HuH-7 (cell line): ENCODE results near the gene CTBP2.

Source experiments
- DNase-seq: peaks from one replicate; pipeline ENCODE4 v3.0.0; 2011; ENCODE audit warnings: low spot score

The CTBP2 gene

DNA sequence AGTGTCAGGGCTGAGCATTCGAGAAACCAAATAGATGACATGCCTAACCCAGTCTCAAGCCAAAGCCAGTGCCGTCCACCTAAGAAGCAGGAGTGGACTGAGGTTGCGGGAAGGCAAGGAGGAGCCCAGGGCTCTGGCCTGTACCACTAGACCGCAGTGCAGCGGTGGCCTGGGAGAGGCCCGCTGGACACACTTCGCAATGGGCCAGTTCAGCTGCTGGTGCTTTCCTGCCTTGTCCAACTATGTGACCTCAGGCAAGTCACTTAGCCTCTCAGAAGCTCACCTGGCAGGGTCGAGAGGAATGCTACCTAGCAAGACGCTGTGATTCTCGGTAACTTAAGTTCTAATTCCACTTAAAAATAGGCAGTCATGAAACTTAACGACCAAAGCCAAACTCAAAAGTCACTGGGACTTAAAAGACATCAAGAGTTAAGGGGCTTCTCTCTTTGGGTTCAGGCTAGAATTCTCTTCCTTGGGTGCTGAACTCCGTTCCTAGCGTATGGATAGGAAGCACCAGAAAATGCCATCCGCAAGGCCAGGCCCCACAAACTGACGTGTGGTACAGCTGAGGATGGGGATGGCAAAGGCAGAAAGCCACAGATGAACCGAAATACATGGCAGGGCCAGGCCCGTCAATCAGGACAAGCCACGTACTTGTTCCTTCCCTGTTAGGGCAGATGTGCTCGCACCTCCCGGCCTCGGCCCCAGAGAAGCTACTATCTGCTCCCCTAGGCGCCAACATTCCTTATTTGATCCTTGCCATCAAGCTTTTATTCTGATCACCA is 34.2 kb downstream of the CTBP2 start:
- DNase-seq: no peak

DNA sequence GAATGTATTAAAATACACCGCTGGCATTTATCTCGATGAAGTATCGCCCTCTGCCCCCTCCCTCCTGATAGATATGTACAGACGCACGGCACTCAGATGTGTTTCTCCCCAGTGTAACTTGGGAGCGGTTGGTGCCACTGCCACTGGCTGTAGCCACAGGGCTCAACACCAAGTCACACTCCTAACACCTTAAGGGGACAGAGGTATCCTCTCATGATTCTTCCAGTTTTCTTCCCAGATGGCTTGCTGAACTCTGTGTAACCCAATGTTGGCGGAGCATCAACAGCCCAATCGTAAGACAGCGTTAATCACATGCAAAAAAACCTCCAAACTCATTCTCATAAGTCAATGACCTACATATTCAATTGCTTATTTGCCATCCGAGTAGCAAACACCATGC is 35.5 kb downstream of the CTBP2 start:
- DNase-seq: no peak

DNA sequence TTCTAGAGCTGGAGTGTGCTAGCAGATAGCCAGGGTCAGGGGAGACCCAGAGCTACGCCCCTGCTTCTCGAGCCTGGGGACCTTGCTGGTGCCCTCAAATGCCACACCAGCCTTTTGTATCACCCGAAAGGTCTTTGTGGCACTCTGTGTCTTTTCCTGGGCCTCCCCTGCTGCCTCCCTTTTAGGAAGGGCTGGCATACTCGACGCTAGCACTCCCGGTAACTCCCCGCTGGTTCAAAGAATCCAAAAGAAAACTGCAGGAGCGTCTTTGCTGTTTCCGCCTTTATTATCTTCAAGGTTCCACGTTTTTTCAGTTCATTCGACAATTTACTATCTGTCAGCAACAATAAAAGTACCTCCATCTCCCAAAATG is 36.3 kb downstream of the CTBP2 start:
- no peak for DNase-seq

DNA sequence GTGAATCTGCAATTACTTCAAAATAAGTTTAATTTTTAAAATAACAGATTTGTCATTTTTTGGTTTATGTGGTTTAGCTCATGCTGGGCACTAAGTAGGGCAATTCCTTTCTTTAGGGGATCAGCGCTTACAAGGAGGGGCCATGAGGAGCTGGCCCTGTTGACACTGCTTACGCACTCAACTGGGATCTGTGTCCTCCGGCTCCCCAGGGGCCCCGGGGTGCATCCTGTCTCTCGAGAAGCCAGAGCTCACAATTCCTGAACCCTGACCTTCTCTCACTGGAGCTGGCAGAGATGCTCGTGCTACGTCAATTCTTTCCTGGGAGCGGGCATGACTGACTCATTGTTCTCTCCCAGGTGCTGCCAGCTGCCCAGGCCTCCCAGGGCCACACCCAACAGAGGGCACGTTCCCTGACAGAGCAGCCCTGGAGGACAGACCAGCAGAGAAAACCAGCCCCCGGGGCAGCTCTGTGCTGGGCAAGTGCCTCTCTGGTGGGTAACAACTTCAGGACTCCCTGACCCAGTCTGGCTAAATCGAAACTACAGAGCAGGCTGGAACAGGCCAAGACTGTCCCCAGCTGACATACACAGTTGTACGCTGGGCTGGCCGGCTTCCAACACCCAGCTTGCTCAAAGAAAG is 36.8 kb downstream of the CTBP2 start:
- no peak for DNase-seq

DNA sequence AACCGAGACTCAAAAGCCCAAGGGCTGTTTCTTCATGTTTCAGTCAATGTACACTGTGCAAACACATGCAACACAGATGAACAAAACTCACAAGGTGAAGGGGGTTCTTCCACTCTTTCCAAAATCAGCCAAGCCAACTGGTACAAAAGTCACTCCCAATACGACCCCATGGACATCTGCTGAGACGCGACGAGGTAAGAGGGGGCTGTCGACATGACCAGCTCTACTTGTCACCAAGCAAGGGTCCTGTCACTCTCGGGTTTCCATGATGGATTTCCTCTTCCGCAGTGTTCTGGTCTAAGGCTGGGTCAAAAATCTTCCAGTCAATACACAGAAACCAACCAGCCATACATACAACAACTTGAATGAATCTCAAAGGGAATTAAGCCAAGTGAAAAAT is 37.8 kb downstream of the CTBP2 start:
- no peak for DNase-seq

DNA sequence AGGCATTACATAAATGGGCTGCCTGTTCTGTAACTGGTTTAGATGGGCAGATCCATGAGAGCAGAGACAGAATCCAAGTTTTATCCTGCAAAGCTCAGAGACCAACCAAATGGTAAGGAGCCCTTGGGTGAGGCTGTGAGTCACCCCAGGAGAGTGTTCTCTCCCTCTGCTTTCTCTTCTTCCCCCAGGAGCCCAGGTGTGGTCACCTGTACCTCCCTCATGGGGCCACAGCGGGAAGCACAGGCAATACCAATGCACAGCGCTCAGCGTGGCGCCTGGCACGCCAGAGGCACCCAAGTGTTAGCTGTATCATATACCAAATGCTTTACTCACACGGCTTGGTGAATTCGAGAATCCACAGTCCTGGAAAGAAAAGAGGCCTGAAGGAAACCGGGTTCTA is 39.4 kb downstream of the CTBP2 start:
- DNase-seq: no peak

DNA sequence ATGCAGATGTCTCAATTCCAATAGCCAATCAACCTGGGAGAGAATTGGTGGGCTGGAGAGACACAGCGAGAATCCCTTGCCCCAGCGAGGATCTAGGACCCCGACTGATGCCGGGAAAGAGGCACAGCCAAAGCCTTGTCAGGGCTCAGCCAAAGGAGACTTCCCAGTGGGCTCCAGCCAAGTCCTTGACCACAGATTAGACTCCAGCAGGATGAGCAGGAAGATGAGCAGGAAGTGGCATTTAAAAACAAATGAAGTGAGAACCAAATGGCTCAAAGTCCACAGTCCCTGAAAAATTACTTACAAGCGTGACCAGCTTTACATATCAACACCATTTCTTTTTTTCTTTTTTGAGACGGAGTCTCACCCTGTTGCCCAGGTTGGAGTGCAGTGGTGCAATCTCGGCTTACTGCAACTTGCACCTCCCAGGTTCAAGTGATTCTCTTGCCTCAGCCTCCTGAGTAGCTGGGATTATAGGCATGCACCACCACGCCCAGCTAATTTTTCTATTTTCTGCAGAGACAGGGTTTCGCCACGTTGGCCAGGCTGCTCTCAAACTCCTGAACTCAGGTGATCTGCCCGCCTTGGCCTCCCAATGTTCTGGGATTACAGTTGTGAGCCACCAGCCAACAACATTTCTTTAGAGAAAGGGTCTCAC is 40.2 kb downstream of the CTBP2 start:
- no peak for DNase-seq

DNA sequence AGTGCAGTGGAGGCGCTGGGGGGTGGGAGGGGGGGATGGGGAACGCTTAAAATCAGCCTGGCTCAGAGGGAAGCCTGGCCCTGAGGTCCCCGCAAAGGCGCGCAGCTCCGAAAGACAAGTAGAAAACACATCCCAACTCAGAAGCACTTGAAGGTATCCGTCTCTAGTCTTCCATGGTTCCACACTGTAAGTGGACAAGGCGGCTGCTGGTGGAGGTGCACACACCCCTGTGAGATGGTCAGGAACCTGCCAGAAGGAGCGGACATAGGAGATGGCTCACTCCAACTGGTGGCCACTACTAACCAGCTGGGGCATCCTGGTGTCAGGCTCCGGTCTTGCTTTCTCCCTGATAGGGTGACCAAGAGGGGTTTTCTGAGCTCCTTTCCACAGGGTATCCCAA is 41.7 kb downstream of the CTBP2 start:
- DNase-seq: no peak

DNA sequence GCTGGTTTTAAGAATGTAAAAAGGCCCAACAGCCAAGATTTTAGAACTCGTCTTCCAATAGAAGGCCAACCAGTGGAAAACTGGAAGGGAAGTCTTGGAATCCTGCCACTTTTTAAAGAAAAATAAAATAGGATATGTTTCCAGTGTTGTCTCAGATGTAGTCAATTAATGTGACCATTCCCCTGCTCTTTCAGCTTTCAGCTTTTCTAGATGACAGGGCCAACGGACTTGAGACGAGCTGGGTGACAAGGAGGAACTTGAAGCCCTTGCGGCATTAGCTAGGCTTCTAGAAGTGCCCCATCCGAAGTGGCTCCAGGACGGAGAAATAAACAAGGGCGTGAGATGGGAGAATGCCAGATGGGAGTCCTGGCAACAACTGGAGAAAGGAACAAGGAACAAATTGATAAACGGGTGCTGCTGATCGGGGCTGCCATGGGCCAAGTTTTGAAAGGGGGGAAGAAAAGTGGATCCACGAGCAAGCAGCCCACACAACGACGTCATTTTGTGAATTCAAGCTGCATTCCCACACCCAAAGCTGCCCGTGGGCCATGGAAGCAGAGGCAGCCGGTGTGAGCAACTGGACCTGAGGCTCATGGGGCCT is 42.3 kb downstream of the CTBP2 start:
- DNase-seq: no peak

DNA sequence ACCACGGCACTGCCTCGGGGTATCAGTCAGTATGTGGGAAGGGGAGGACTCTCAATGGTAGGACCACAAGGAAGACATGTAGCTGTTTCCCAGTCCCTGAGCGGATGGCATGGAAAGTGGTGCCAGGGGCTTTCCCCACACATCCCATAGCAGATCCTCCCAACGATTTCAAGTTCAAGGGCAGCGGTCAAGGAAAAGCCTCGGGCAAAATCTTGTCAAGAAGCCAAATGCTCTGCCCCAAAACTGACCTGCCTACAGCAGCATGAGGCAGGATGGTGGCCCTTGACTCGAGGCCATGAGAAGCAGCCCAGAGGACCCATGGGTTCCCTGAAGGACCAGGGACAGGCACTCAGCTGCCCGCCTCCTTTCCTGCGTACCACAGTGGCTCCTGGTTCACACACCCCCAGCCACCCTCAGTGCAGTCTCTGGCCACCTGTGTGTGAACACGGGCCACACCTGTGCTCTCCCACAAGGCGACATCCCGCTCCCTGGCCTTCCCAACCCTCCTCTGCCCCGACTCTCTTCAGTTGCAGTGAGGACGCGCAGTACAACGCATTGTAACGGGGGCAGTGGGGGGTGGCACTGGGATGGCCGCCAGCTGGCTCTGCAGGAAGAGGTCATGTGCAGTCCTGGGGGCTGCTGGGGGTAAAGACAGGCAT is 43.6 kb downstream of the CTBP2 start:
- DNase-seq: no peak

DNA sequence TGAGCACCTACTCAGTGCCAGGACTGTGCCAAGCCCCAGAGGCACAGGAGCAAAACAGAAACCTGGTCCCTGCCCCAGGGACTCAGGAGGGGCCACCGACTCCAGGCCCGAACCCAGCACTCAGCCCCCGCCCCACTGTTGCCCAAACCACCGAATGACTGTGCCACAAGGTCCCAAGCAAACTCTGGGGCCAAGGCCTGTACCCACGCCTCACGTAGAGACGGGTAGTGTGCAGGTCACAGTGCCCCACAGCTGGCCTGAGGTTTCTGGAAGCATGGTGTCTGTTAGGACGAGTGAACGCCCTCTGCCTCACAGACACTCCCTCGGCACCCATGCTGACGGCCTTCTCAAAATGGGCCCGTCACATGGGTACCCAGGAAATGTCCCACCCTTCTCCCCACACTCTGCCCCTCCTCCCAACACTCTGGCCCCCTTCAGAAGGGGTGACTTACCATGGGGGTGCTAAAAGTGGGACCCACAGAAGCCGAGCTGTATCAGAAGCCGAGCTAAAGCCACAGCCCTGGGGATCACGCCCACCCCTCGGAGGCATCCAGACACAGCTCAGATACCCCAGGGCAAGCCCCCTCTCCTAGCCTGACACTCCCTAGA is 44.2 kb downstream of the CTBP2 start:
- DNase-seq: no peak

DNA sequence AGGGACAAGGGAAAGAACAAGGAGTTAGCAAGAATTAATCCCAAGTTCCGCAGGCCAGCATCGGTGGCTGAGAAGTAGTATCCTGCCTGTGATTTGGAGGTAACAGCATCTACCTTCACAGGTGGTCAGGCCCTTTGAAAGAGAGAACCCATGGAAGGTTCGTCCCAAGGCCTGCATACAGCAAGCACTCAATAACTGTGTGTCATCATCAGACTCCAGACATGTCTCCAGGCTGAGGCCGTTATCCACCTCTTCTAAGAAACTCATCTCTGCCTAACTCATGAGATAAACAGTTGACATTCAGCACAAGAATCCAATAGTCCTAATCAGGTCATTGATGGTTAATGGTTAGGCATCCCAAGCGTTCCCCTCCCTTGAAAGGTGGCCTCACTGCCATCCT is 45.0 kb downstream of the CTBP2 start:
- no peak for DNase-seq

DNA sequence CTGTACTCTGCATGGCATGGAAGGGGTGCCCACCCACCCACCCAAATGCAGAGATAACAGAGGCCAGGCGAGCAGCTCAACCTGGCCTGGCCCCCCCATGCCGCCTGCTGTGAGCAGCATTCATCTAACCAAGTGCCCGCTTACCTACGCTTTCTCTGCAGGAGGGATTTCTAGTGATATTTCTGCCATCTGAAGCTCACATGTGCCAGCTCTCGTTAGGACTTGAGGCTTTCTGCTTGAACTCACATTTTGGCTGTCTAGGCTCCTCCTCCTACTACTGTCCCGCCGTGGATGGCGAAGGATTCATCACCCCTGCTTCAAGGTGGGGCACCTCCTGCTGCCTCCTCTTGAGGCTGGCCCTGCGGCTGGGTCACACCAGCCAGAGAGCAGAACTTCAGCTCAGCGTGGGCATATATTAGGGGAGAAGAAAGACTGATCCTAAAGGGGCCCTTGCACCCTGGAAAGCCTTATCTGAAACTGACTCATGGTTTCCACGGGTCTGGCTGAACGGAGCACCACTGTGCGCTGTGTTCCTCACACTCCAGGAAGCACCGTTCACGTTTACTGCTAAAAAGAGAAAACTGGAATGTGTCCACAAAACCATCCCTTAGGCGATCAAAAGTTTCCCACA is 45.5 kb downstream of the CTBP2 start:
- DNase-seq: no peak

DNA sequence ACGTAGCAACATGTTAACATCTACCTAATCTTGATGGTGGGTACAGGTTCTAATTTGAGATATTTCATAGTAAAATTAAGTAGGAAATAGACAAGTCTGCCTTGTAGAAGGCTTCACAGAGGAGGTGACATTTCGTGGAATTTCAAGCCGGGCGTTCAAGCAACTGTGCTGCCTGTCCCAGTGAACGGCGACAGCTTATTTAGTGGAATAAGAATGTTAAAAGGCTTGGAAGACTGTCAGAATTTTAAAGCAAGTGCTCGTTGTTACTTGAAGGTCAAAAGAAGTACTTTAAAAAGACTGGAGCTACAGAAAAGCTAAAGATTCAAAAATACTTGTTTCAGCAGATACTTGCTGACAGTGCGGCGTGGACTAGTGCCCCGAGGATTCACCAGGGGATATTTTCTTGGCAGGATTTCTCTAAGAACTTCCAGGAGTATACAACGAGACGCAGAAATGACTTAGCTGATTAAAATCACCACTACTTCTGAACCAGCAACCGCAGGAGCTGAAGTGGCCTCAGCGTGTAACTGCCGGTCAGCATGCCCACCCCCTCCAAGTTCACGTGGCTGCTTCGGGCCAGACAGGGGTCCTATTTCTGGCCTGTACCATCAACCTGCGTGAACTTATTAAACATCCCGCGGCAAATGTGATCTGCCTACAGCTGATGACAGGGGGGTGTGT is 46.5 kb downstream of the CTBP2 start:
- no peak for DNase-seq

DNA sequence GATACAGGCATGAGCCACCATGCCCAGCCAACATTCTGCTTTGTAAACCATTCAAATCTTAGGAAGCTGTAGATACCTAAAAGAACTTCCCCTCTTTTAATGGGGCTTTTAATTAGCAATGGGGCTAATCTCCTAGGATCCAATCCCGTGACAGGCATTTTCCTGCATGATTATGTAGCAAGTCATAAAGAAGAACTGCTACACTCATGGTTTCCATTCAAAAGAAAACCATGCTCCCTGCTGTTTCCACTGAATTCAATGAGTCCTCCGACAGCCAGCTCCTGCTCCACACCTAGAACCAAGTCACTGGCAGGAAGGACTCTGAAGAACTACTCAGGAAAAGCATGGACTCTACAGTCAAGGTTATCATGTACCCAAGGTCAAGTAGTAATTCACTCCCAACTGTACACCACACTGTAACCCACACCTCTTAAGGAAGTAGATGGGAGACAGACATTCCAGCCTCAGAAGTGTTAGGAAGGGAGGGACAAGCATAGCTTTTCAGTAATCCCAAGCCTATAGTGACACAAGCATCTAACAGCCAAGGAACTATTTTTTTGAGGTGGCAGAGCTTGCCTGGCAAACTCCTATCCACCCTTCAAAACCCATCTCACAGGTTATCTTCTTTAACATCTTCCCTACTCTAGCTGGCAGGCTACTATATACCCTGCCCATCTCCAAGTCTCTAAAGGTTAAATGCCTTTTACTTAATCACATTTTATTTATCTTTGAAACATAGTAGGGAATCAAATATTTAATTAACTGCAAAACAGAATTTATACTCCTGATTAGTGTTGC is 47.5 kb downstream of the CTBP2 start:
- no peak for DNase-seq

DNA sequence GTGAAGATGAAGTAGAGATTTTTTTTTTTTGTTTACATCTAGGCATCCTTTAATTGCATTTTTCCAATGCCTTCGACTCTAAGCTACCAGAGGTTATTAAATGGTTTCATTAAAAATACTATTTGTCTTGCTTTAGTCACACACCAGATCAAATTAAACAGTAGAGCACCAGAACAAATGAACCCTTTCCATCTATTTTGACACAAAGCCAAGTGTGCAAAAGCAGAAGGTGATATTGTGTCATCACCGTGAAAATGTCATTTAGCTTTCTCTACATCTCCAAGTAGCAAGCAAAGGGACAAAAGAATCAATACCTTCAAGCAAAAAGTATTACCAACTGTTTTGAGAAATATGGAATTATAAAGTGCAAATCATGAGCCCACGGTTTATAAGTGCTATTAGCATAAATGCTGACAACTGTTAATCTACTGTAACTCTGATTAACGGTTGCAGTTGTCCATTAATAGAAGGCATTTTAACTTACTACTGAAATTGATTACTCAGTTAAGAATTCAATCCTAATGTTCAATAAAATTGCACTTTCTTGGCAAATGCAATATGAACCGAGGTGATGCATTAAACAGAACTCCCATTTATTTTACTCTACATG is 49.1 kb downstream of the CTBP2 start:
- no peak for DNase-seq

DNA sequence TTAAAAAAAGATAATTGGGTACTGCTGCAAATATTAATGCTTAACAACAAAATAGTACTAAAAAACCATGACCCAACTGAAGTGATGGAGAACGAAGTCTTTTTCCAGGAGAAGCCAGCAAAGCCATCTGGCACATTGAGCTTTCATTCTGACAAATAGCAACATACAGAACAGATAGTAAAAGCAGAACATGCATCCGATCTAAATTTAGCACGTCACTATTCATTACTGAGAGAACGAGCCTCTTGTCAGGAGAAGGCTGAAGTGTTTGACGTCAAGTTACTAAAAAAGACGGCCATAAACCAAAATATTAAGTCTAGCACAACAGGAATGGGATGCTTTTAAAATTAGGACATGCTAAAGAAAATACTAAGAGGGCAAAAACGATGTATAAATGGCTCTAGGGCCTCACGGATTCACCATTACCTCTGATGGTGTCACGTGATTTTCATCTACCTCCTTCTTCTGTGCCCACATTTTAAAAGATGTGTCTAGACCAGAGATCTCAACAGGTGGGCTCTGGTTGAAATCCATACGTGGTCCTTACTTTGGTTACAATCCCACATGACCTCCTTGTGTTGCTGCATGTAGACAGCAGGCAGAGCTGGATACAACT is 52.3 kb downstream of the CTBP2 start:
- DNase-seq: no peak

DNA sequence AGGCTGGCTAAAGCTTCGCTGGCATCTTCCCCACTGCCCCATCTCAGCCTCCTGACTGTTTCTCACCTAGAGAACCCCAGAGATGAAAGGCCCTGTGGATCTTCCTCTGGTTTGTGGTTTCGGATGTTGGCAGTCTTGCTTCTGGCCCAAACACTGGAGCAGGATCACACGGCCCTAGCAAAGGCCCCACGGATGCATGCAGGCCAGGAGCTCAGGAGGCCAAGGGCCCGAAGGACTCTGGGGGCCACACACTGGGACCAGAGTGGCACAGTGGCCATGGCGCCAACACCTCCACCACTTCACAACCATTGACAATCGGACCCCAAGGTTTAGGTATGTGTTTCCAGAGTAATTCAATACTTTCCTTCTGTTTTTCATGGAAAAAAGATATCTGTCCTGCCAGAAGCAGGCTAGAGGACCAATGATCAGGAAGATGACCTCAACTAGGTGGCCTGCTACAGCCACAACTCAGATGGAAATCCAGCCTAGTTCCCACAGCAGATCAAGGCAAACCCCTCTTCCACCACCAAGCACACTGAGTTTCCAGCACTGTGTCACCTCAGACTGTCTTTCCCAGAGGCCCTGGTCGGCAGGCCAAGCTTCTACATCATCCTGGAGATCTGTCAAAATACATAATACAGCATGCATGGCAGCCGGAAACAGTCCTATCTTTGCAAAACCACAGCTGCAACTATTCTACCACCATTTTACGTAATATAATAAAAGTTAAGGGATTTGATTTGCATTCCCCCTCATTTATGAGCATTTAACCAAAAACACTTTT is 53.0 kb downstream of the CTBP2 start:
- no peak for DNase-seq

DNA sequence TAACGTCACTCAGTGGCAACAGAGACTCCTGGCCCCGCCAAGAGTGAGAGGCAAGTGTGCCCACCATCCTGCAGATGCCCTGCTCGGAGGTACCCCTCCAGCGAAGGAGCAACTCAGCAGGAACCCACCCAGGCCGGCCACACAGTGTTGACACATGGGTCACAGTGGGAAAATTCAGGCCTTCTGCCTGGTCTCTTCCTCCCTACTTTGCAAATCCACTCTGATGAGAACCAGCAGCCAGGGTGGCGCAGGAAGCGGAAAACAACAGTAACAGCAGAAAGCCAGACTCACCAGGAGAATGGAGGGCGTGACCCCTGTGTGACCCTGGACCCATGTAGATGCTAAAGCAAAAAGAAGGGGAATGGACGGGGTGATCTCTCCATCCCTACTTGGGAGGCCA is 53.8 kb downstream of the CTBP2 start:
- DNase-seq: no peak
